Measurements from ENCODE around the gene GDF15.

The GDF15 gene

GRCh38 chr19:18430417-18431144, 44.6 kb downstream of the GDF15 start:
- no peak for DNase-seq (ENCODE audit: low read depth in 2 of 2)

GRCh38 chr19:18431351-18432197, 45.6 kb downstream of the GDF15 start:
- no peak for DNase-seq (ENCODE audit: low read depth in 2 of 2)

GRCh38 chr19:18432275-18433014, 46.5 kb downstream of the GDF15 start:
- DNase-seq (ENCODE audit: low read depth in 2 of 2), result no peak

- no peak for DNase-seq (ENCODE audit: low read depth in 2 of 2)
Observed at GRCh38 chr19:18433015-18433691, 47.2 kb downstream of the GDF15 start.

GRCh38 chr19:18433735-18434398, 47.9 kb downstream of the GDF15 start:
- no peak for DNase-seq (ENCODE audit: low read depth in 2 of 2)

GRCh38 chr19:18434411-18435175, 48.6 kb downstream of the GDF15 start:
- no peak for DNase-seq (ENCODE audit: low read depth in 2 of 2)

GRCh38 chr19:18435178-18435841, 49.4 kb downstream of the GDF15 start:
- no peak for DNase-seq (ENCODE audit: low read depth in 2 of 2)

- no peak for DNase-seq (ENCODE audit: low read depth in 2 of 2)
Observed at GRCh38 chr19:18435842-18436670, 50.1 kb downstream of the GDF15 start.

- DNase-seq (ENCODE audit: low read depth in 2 of 2), result peak in 1 of 2 donors; percentile 65
Observed at GRCh38 chr19:18436671-18437490, 50.9 kb downstream of the GDF15 start.

GRCh38 chr19:18437491-18438330, 51.8 kb downstream of the GDF15 start, which contains the start of gene ISYNA1:
Gene ISYNA1, minus strand, starts transcription at chr19:18438133. Its CDS starts 154 bp downstream, at chr19:18437979.
- no peak for DNase-seq (ENCODE audit: low read depth in 2 of 2)

GRCh38 chr19:18438331-18439024, 52.5 kb downstream of the GDF15 start:
- no peak for DNase-seq (ENCODE audit: low read depth in 2 of 2)

All from stimulated activated CD4-positive, alpha-beta T cell treated with anti-CD3 and anti-CD28 coated beads, Interleukin-15, amount 100 ng/mL, for 48 hours (primary cell).